C4-2B (cell line): ENCODE measurements around the gene JARID2.

ENCODE experiments used
- ZFX ChIP-seq: fragments of 450-650 bp; IDR thresholded peaks from 2 replicates; pipeline ENCODE4 v1.6.1; 2017
- TF ChIP-seq, protein P1 (sequence below): fragments of 450-650 bp; conservative IDR thresholded peaks from 2 replicates; pipeline ENCODE4 v1.5.1; 2017; ENCODE audit warnings: mild to moderate bottlenecking

DNA sequence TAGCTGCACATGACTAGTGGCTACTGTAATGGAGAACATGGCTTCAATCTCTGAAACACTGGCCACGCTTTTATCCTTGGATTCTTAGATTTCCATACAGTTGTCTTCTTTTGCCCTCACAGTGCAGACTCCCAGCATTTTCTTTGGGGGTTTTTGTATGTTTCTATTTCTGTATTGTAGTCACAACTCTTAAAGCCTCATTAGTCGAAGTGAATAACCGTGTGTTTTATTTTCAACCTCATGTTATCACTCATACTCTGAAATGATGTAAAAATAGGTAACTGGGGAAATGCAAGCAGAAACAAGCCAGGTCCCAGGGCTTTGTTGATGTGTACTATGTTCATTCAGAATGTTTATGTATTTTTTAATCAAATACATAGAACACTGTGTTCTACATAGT lies 162.9 kb downstream of the JARID2 start:
- TF ChIP-seq, protein P1, sequence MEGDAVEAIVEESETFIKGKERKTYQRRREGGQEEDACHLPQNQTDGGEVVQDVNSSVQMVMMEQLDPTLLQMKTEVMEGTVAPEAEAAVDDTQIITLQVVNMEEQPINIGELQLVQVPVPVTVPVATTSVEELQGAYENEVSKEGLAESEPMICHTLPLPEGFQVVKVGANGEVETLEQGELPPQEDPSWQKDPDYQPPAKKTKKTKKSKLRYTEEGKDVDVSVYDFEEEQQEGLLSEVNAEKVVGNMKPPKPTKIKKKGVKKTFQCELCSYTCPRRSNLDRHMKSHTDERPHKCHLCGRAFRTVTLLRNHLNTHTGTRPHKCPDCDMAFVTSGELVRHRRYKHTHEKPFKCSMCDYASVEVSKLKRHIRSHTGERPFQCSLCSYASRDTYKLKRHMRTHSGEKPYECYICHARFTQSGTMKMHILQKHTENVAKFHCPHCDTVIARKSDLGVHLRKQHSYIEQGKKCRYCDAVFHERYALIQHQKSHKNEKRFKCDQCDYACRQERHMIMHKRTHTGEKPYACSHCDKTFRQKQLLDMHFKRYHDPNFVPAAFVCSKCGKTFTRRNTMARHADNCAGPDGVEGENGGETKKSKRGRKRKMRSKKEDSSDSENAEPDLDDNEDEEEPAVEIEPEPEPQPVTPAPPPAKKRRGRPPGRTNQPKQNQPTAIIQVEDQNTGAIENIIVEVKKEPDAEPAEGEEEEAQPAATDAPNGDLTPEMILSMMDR: no peak
- no peak for TF ChIP-seq ZFX
